ENCODE results near the gene POC1B. TPM values are rescaled to one million over a fixed set of nuclear protein-coding genes. Genes with fewer than 3 reads are reported as not detected.

The POC1B gene
- polyA plus RNA-seq (2014; cell fraction: cytosol; rRNA removed), result 19.5 and 23.9 TPM in 2 replicates
- 17.4 and 28.5 TPM in 2 replicates for polyA plus RNA-seq (2014; cell fraction: nucleus; rRNA removed)

DNA sequence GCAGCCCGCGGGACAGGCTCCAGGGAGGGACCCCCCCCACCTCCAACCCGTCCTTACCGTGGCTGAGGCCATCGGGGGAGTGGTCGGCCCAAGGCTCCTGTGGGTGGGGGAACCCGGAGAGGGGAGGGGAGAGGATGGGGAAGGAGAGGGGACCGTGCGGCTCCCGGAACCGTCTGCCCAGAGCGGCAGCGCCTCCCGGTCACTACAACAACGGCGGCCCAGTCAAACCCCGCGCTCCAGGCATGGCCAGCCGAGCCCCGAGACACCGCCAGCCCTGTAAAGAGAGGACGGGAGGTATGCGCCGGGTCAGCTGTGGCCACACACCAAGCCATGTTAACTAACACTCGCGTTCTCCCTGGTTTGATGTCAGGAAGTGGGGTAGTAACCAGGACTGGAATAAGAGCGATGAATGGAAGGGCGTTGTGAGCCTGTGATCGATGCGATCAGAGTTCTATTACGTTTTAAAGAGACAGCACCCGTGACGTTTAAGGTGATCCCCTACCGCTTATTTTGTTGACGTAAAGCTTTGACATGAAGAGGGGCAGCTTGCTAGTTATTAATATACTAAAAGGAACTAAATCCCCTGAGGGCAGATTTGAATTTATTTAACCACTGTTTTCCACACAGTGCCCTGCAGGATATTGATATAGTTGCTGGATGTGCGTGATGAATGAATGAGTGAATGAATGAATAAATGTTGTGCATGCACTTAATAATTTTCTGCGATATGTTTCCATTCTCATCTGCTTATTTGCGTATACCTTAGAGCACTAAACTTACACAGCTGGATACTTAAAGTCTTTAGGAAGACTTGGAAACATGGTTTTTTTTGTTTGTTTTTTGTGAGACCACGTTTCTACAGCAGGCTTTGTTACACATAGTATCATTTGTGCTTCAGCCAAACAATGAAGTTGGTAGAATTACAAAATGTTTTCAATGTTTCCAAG lies at the start of gene POC1B:
Gene POC1B, minus strand, starts transcription at position 224 of the 947 bp plus-strand sequence. Its CDS starts 152 bp downstream, at position 72.
- DNase-seq (ENCODE audit: low spot score), result peak; percentile 93

- no peak for DNase-seq (ENCODE audit: low spot score)
Measured at GRCh38 chr12:89575374-89575773, 49.5 kb upstream of the POC1B start.

- no peak for DNase-seq (ENCODE audit: low spot score)
Measured at GRCh38 chr12:89574736-89575208, 48.9 kb upstream of the POC1B start.

GRCh38 chr12:89573051-89573810 lies 47.4 kb upstream of the POC1B start:
- no peak for DNase-seq (ENCODE audit: low spot score)

DNA sequence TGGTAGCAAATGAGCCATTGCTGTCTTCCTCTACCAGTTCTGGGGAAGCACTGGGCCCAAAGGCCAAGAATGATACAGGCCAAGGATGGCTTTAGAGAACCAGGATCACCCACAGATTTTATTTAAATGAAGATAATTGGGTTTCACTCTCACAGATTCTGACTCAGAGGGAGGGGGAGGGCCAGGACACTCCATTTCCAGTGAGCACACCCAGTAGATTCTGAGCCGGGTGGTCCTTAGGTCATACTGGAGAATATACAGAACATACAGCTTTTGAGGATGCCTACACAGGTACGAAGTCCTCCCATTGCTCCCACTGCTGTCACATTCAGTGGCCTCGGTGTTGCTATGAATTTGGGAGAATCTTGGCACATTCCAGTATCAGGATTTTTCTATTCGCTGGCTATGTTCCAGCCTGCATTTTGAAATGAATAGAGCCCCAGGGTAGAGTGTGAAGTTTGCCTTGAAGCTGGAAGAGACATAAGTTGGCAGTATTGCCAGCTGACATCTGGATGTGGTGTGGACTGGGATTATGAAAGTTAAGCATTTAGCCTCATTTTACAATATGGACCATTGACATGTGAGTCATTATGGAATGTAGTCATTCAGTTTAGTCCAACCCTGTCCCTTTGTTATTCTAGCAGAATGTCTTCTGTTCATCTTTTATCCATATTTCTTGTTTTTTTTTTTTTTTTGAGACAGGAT lies 45.8 kb upstream of the POC1B start:
- no peak for DNase-seq (ENCODE audit: low spot score)

- DNase-seq (ENCODE audit: low spot score), result no peak
Measured at GRCh38 chr12:89568484-89568883, 42.6 kb upstream of the POC1B start.

DNA sequence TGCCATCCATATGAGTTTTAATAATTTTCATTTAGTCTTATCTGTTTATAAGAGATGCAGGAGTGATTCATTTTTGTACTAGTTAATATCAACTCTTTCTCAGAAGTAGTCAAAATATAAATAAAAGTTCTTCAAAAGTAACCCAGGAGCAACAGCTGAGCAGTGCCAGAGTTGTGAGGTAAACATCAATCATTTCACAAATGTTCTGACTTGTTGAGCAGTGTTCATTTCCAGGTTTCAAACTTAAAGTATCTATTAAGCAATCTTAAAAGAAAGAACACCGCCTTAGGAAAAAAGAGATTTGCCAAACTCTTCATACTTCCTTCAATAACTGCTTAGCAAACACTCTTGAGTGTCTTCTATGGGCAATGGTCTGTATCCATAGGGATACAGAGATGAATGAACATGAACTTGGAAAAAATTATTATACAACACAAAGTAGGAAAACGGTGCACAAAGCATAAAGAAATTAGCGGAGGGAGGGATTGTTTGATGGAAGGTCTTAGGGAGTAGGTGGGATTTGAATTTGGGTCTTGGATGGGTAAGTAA lies 41.9 kb upstream of the POC1B start:
- DNase-seq (ENCODE audit: low spot score), result no peak

GRCh38 chr12:89566615-89567014 lies 40.8 kb upstream of the POC1B start:
- DNase-seq (ENCODE audit: low spot score), result peak; percentile 80

GRCh38 chr12:89565002-89565401 lies 39.2 kb upstream of the POC1B start:
- DNase-seq (ENCODE audit: low spot score), result no peak

DNA sequence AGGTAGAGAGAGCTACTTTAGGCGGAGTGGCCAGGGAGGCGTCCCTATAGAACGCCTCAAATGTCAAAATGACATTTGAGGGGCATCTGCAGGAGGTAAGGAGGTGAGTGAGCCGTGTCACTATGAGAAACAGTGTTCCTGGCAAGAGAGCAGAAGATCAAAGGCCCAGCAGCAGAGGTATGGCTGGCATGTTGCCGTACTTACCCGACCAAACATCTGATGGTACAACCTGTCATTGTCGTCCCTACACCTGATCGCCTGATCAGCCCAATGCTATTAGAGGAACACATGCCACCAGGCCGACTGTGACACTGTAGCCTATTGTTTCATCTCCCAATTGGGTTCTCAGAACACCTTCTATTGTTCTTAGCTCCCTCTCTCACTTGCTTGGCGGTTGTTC lies 33.9 kb upstream of the POC1B start:
- DNase-seq (ENCODE audit: low spot score), result no peak

GRCh38 chr12:89556976-89557375 lies 31.1 kb upstream of the POC1B start:
- no peak for DNase-seq (ENCODE audit: low spot score)

DNA sequence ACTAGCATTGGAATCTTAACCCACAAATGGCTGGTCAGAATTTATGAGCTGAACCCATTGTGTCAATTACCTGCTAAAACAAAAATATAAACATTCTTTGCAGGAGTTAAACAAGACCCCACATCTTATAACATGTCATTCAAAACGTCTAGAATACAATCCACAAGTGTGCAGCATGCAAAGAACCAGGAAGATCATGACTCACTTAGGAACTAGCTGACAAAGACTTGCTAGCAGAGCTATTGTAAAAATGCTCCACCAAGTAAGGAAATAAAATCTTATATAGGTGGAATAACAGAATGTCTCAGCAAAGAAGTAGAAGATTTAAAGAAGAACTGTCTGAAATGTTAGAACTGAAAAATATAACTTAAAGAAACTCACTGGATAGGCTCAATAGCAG lies 26.5 kb upstream of the POC1B start:
- DNase-seq (ENCODE audit: low spot score), result no peak

DNA sequence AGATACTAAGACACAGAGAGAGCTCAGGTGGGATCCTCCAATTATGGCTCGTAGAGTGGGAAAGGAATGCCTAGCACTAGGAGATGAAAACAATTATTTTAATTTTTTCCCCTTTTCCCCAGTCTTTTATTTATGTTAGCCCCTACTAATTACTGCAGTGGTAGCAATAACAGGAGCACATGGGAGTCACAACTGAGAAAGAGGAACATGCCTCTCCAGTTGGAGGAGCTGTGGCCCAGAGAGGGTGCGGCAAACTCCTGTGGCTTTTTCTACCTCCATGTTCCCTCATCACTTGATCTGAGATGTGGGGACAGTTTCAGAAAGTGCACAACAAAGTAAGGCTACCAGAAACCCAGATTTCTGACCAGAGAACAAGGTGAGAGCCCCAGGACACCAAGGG lies 25.9 kb upstream of the POC1B start:
- DNase-seq (ENCODE audit: low spot score), result no peak

GRCh38 chr12:89547101-89547500 lies 21.3 kb upstream of the POC1B start:
- DNase-seq (ENCODE audit: low spot score), result no peak

DNA sequence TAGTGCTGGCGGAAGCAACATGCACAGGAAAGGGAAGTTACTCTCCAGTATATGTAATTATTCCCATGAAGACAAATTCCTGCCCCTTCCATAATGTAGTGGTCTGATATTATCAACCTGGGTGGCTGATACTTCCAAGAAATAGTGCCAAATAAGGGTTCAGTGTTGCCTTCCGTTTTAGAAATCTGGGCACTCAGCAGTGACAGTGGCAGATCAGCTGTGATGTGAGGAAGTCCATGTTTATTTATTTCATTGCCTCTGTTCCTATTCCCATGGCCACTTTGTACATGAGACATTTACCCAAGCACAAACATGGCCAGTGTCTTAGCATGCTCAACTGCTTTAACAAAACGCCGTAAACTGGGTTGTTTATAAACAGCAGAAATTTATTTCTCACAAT lies 20.3 kb upstream of the POC1B start:
- DNase-seq (ENCODE audit: low spot score), result no peak

- DNase-seq (ENCODE audit: low spot score), result no peak
Measured at GRCh38 chr12:89544681-89545184, 18.9 kb upstream of the POC1B start.

DNA sequence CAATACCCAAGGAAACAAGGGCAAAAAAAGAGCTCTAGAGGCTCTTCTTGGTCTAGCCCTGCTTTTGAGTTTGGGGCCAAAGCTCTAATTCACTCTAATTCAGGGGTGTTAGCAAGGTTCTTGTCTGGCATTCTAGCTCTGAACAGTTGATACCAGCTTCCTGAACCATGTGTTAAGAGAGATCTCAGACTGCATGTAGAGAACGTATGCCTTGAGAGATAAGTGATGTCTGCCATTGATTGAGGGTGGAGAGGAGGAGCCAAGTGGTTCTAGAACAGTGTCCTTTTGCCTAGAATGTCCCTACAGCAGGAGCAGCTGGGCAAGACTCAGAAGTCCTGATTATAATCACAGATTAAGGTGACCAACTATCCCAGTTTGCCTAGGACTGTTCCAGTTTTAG lies 18.2 kb upstream of the POC1B start:
- no peak for DNase-seq (ENCODE audit: low spot score)

DNA sequence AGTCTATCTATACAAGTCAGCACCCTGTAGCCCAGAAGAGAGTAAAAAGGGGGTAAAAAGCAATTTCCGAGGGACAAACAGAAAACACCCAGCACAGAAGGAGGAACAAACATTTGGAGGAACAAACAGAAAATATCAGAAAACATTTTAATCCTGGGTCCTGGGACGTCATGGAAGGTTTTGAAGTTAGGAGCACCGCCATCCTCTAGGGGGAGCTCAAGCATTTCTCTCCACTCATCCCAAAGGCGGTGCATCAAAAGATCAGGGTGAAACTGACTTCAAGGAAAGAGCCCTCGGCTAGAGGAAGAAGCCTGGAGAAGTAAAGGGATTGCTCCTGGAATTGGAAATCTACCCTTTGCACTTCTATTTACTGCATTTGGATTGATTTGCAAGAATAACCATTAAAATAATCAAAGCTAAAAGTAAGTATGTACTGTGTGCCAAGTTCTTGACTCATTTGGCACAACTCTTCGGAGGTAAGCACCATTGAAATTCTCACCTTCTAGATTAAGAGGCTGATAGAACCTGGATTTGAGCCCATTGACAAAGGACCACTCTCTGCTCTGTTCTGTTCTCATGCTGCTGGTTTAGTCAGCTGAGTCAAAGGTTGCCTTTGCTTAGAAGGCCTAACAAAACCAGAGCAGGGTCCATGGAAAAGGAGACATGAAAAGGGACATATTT lies 17.2 kb upstream of the POC1B start:
- peak; percentile 82 for DNase-seq (ENCODE audit: low spot score)

- no peak for DNase-seq (ENCODE audit: low spot score)
Measured at GRCh38 chr12:89542236-89542635, 16.4 kb upstream of the POC1B start.

GRCh38 chr12:89540586-89540985 lies 14.7 kb upstream of the POC1B start:
- DNase-seq (ENCODE audit: low spot score), result no peak

All from SK-N-DZ (cell line).